ENCODE data around the gene BCKDHA. TPM values are rescaled to one million over a fixed set of nuclear protein-coding genes. Genes with fewer than 3 reads are reported as not detected.
A peak's percentile ranks its signal among the peaks of the same experiment; 100 is the strongest.
"Not testable (repeated sequence)": the region's sequence is repeated elsewhere in the genome, so short reads cannot be mapped to it uniquely, and the experiment has no call there.

Gene BCKDHA
- total RNA-seq, 1 donor from 2014 or later = 14.6 TPM

GRCh38 chr19:41456342-41456918, 58.8 kb downstream of the BCKDHA start:
- intact Hi-C loops (cut with micrococcal nuclease) = loop anchor here (5.0 kb wide), 1 partner anchor 66 kb away; no protein-coding TSS in a partner anchor
- H3K4me1 Mint-ChIP-seq (ENCODE audit: low read depth) = peaks cover 42% of the 10 kb centered on the region
- no peaks in the 10 kb centered on the region for H3K36me3 Mint-ChIP-seq (ENCODE audit: low read depth)
- no peaks in the 10 kb centered on the region for H3K9me3 Mint-ChIP-seq
- H3K27ac Mint-ChIP-seq = peak overlapping the region; percentile 18
- DNase-seq (ENCODE audit: low spot score) = no peak
- H3K27me3 Mint-ChIP-seq (ENCODE audit: insufficient read depth) = peaks cover 11% of the 10 kb centered on the region
- H3K4me3 Mint-ChIP-seq = peak overlapping the region; percentile 30

GRCh38 chr19:41457241-41457640, 59.6 kb downstream of the BCKDHA start:
- no peaks in the 10 kb centered on the region for H3K9me3 Mint-ChIP-seq

GRCh38 chr19:41462497-41462896, 64.9 kb downstream of the BCKDHA start:
- H3K36me3 Mint-ChIP-seq (ENCODE audit: low read depth) = no peaks in the 10 kb centered on the region
- H3K9me3 Mint-ChIP-seq = no peaks in the 10 kb centered on the region
- DNase-seq (ENCODE audit: low spot score) = no peak
- H3K4me3 Mint-ChIP-seq = no peak overlapping the region
- peaks cover 20% of the 10 kb centered on the region for H3K27me3 Mint-ChIP-seq (ENCODE audit: insufficient read depth)
- intact Hi-C loops (cut with micrococcal nuclease) = no loop called here
- H3K4me1 Mint-ChIP-seq (ENCODE audit: low read depth) = peaks cover 30% of the 10 kb centered on the region
- no peak overlapping the region for H3K27ac Mint-ChIP-seq

More at GRCh38 chr19:41457241-41457640, 59.6 kb downstream of the BCKDHA start:
- peak overlapping the region; percentile 7 for H3K4me3 Mint-ChIP-seq
- H3K27me3 Mint-ChIP-seq (ENCODE audit: insufficient read depth) = peaks cover 9% of the 10 kb centered on the region
- H3K27ac Mint-ChIP-seq = peak overlapping the region; percentile 32
- intact Hi-C loops (cut with micrococcal nuclease) = loop anchor here (5.0 kb wide), 1 partner anchor 65 kb away; no protein-coding TSS in a partner anchor
- H3K4me1 Mint-ChIP-seq (ENCODE audit: low read depth) = peaks cover 42% of the 10 kb centered on the region
- no peaks in the 10 kb centered on the region for H3K36me3 Mint-ChIP-seq (ENCODE audit: low read depth)
- DNase-seq (ENCODE audit: low spot score) = no peak

- H3K9me3 Mint-ChIP-seq; intact Hi-C loops (cut with micrococcal nuclease); H3K36me3 Mint-ChIP-seq (ENCODE audit: low read depth); DNase-seq (ENCODE audit: low spot score): not testable (repeated sequence)
- peak overlapping the region; percentile 32 for H3K4me3 Mint-ChIP-seq
- H3K4me1 Mint-ChIP-seq (ENCODE audit: low read depth) = peaks cover 20% of the 10 kb centered on the region
- peaks cover 25% of the 10 kb centered on the region for H3K27me3 Mint-ChIP-seq (ENCODE audit: insufficient read depth)
- peak overlapping the region; percentile 37 for H3K27ac Mint-ChIP-seq
Observed at GRCh38 chr19:41463257-41464256, 65.9 kb downstream of the BCKDHA start.

Other genes with a start within 250 kb of the BCKDHA start
- gene CYP2S1, start 204.6 kb upstream of the BCKDHA start, total RNA-seq = 0.60 and 0.73 TPM in 2 replicates
- 0.17 and 0.18 TPM in 2 replicates for gene AXL, start 178.6 kb upstream of the BCKDHA start, total RNA-seq
- 254 and 264 TPM in 2 replicates for gene HNRNPUL1, start 133.4 kb upstream of the BCKDHA start, total RNA-seq
- 35.3 and 36.1 TPM in 2 replicates for gene CCDC97, start 87.6 kb upstream of the BCKDHA start, total RNA-seq
- 108 and 112 TPM in 2 replicates for gene TGFB1, start 43.9 kb upstream of the BCKDHA start, total RNA-seq
- 4.4 and 4.5 TPM in 2 replicates for gene B9D2, start 33.7 kb upstream of the BCKDHA start, total RNA-seq
- gene TMEM91, start 21.3 kb upstream of the BCKDHA start, total RNA-seq = 2.8 and 2.9 TPM in 2 replicates
- 59.3 and 66.6 TPM in 2 replicates for gene EXOSC5, start 459 bp upstream of the BCKDHA start, total RNA-seq
- 0.44 and 0.99 TPM in 2 replicates for gene B3GNT8, start 29.6 kb downstream of the BCKDHA start, total RNA-seq
- 56.7 and 57.3 TPM in 2 replicates for gene DMAC2, start 42.1 kb downstream of the BCKDHA start, total RNA-seq
- not detected in 2 replicates for gene ERICH4, start 45.3 kb downstream of the BCKDHA start, total RNA-seq
- 34.1 and 38.5 TPM in 2 replicates for gene CEACAM21, start 178.3 kb downstream of the BCKDHA start, total RNA-seq
- gene CEACAM4, start 229.3 kb downstream of the BCKDHA start, total RNA-seq = not detected in 2 replicates

Data from activated T-helper 1 cell treated with anti-CD3 and anti-CD28 coated beads, Interleukin-12 subunit alpha, Interleukin-12 subunit beta, Interleukin-2, Interleukin-4 antibody, amounts not matched to agents 30 ng/mL and 10 ng/mL and 1 ng/mL, durations not matched to agents 14 hours and 24 hours and 36 hours (primary cell).